Smooth muscle cell (in vitro differentiated cells): ENCODE measurements around the gene CNOT10. TPM values are rescaled to one million over a fixed set of nuclear protein-coding genes. Genes with fewer than 3 reads are reported as not detected.

Experiments used
- DNase-seq: peaks from one replicate; lab custom pipeline; 2025; ENCODE audit not compliant: unreplicated experiment; lab: John Stamatoyannopoulos, UW
- H2AFZ ChIP-seq: fragments of 200-600 bp; sonication (generic); 2 replicates; pipeline ENCODE4 v1.6.0; 2016; ENCODE audit warnings: antibody characterized with exemption, low read depth, mild to moderate bottlenecking
- H3F3A ChIP-seq: fragments of 200-600 bp; sonication (generic); 2 replicates; pipeline ENCODE4 v1.6.0; 2017; ENCODE audit warnings: antibody characterized with exemption, low read depth
- H3K27ac ChIP-seq: fragments of 200-600 bp; sonication (generic); 2 replicates; pipeline ENCODE4 v1.5.1; 2016; ENCODE audit warnings: low read depth, mild to moderate bottlenecking
- H3K27me3 ChIP-seq: fragments of 200-600 bp; sonication (generic); 2 replicates; pipeline ENCODE4 v1.6.1; 2016; ENCODE audit warnings: low read depth, mild to moderate bottlenecking
- H3K36me3 ChIP-seq: fragments of 200-600 bp; sonication (generic); 2 replicates; pipeline ENCODE4 v1.5.1; 2016; ENCODE audit warnings: low read depth
- H3K4me1 ChIP-seq: fragments of 200-600 bp; sonication (generic); 2 replicates; pipeline ENCODE4 v1.5.1; 2016; ENCODE audit warnings: low read depth
- H3K4me2 ChIP-seq: fragments of 200-600 bp; sonication (generic); 2 replicates; pipeline ENCODE4 v1.6.0; 2016; ENCODE audit warnings: mild to moderate bottlenecking
- H3K4me3 ChIP-seq: fragments of 200-600 bp; sonication (generic); 2 replicates; pipeline ENCODE4 v1.5.1; 2016; ENCODE audit warnings: mild to moderate bottlenecking
- H3K79me2 ChIP-seq: fragments of 200-600 bp; sonication (generic); 2 replicates; pipeline ENCODE4 v1.6.0; 2016; ENCODE audit warnings: low read depth, mild to moderate bottlenecking
- H3K9ac ChIP-seq: fragments of 200-600 bp; sonication (generic); 2 replicates; pipeline ENCODE4 v1.6.0; 2016; ENCODE audit warnings: low read depth
- H3K9me3 ChIP-seq: fragments of 200-600 bp; sonication (generic); replicated peaks from 2 replicates; pipeline ENCODE4 v1.5.1; 2016; ENCODE audit warnings: low read depth
- H4K20me1 ChIP-seq: fragments of 200-600 bp; sonication (generic); 2 replicates; pipeline ENCODE4 v1.6.0; 2016; ENCODE audit warnings: low read depth
- WGBS: methylation state at CpG from one replicate; pipeline ENCODE4 v1.1.7; 2016; ENCODE audit warnings: low lambda C conversion rate; 5-methylcytosine and 5-hydroxymethylcytosine counted together
- polyA plus RNA-seq: library from polyadenylated mRNA; unstranded; fragments of >200 nt; fragmentation: Nextera tagmentation; extraction: Ambion mirVana; gene quantifications from 2 replicates; pipeline ENCODE4 v1.2.1, GENCODE V29; 2016
- total RNA-seq: library from RNA; depleted of rRNA; stranded (reverse); fragments of >200 nt; gene quantifications from 2 replicates; pipeline ENCODE4 v1.2.3, GENCODE V29; 2014
- TF ChIP-seq, protein P1 (sequence below): fragments of 200-600 bp; sonication (generic); IDR thresholded peaks from 2 replicates; pipeline ENCODE4 v1.5.1; 2017; ENCODE audit warnings: borderline replicate concordance, mild to moderate bottlenecking, antibody characterized with exemption; ENCODE audit not compliant: insufficient read depth, poor library complexity, severe bottlenecking

Gene CNOT10
- total and polyA plus RNA-seq, 2 experiments from 2014 or later = 19.4 to 22.9 TPM

DNA sequence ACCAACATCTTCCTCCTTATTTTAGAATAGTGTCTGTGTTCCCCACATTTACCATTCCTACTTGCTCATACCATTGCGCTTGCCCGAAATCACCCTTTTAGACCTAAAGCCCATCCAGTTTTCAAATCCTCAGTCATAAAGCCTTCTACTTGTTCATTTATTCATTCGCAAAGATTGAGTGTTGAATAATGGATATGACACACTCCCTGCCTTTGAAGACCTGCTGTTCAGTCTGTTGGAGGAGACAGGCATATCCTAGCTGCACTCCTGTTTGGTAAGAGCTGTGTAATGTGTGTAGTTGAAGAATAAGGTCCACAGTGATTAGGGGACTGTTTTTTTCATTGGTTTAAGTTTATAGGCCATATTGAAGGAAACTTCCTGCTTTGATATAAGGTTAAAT lies 1.7 kb downstream of the CNOT10 start:
- no peak overlapping the region for H2AFZ ChIP-seq
- H3K9ac ChIP-seq = no peak overlapping the region
- peaks cover 14% of the 10 kb centered on the region for H4K20me1 ChIP-seq
- peaks cover 15% of the 10 kb centered on the region for H3K4me1 ChIP-seq
- no peak overlapping the region for H3K4me3 ChIP-seq
- WGBS = 92% methylated on average over 3 of the region's 3 CpGs
- peaks cover 55% of the 10 kb centered on the region for H3K79me2 ChIP-seq
- H3F3A ChIP-seq = peaks cover 5% of the 10 kb centered on the region
- H3K9me3 ChIP-seq = no peaks in the 10 kb centered on the region
- no peaks in the 10 kb centered on the region for H3K36me3 ChIP-seq
- no peak overlapping the region for H3K27ac ChIP-seq
- peak overlapping the region; percentile 91 for H3K4me2 ChIP-seq
- H3K27me3 ChIP-seq = no peaks in the 10 kb centered on the region
- TF ChIP-seq, protein P1, sequence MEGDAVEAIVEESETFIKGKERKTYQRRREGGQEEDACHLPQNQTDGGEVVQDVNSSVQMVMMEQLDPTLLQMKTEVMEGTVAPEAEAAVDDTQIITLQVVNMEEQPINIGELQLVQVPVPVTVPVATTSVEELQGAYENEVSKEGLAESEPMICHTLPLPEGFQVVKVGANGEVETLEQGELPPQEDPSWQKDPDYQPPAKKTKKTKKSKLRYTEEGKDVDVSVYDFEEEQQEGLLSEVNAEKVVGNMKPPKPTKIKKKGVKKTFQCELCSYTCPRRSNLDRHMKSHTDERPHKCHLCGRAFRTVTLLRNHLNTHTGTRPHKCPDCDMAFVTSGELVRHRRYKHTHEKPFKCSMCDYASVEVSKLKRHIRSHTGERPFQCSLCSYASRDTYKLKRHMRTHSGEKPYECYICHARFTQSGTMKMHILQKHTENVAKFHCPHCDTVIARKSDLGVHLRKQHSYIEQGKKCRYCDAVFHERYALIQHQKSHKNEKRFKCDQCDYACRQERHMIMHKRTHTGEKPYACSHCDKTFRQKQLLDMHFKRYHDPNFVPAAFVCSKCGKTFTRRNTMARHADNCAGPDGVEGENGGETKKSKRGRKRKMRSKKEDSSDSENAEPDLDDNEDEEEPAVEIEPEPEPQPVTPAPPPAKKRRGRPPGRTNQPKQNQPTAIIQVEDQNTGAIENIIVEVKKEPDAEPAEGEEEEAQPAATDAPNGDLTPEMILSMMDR = no peak
- no peak for DNase-seq

DNA sequence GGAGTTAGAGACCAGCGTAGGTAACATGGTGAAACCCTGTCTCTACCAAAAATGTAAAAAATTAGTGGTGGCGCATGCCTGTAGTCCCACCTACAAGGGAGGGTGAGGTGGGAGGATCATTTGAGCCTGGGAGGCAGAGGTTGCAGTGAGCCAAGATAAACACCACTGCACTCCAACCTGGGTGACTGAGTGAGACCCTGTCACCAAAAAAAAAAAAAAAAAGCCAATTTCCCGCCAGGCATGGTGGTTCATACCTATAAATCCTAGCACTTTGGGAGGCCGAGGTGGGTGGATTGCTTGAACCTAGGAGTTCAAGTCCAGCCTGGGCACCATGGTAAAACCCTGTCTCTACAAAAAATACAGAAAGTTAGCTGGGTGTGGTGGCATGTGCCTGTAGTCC lies 6.9 kb downstream of the CNOT10 start:
- Histone ChIP-seq H3K36me3 (no peaks in the 10 kb centered on the region), H3K9me3 (no peaks in the 10 kb centered on the region), H3F3A (no peaks in the 10 kb centered on the region), H3K27me3 (no peaks in the 10 kb centered on the region), H3K4me3 (no peak overlapping the region), H3K79me2 (peaks cover 68% of the 10 kb centered on the region), H3K4me1 (peaks cover under 1% of the 10 kb centered on the region), H3K9ac (no peak overlapping the region), H2AFZ (no peak overlapping the region), H3K27ac (no peak overlapping the region), H3K4me2 (no peak overlapping the region), H4K20me1 (peaks cover 39% of the 10 kb centered on the region)
- DNase-seq = no peak
- TF ChIP-seq, protein P1 = no peak
- WGBS = 78% methylated on average over 4 of the region's 4 CpGs

DNA sequence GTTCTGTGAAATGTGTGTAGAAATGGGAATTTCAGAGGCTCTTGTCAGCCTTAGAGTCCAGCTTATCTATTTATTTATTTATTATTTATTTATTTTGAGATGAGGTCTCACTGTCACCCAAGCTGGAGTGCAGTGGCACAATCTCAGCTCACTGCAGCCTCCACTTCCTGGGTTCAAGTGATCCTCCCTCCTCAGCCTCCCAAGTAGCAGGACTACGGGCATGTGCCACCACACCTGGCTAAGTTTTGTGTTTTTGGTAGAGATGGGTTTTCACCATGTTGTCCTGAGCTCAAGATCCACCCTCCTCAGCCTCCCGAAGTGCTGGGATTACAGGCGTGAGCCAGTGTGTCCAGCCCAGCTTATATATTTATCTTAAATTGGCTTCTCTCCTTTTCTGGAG lies 11.5 kb downstream of the CNOT10 start:
- TF ChIP-seq, protein P1 = no peak
- Histone ChIP-seq H3K9ac (no peak overlapping the region), H2AFZ (no peak overlapping the region), H3K9me3 (no peaks in the 10 kb centered on the region), H3K36me3 (no peaks in the 10 kb centered on the region), H4K20me1 (peaks cover 62% of the 10 kb centered on the region), H3K27ac (no peak overlapping the region), H3K27me3 (no peaks in the 10 kb centered on the region), H3K4me3 (no peak overlapping the region), H3K4me2 (no peak overlapping the region), H3K4me1 (no peaks in the 10 kb centered on the region), H3K79me2 (peaks cover 60% of the 10 kb centered on the region), H3F3A (peaks cover 5% of the 10 kb centered on the region)
- 99% methylated on average over 3 of the region's 3 CpGs for WGBS
- no peak for DNase-seq

DNA sequence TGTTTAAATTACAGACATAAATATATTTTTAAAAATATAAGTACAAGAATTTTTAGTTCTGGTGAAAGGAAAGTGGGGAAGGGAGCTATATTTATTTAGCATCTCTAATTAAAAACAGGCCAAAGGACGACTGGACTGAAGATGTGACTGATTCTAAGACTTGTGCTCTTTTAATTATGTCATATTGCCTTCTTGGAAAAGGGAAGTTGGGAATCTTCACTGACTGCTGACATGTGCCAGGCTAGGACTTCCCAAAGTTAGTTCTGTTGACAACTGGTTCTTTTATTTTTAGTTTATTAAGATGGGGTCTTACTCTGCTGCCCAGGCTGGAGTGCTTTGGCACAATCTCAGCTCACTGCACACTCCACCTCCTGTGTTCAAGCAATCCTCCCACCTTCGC lies 13.5 kb downstream of the CNOT10 start:
- Histone ChIP-seq H3K4me1 (no peaks in the 10 kb centered on the region), H3K27ac (no peak overlapping the region), H3K4me3 (no peak overlapping the region), H3F3A (peaks cover 5% of the 10 kb centered on the region), H4K20me1 (peaks cover 49% of the 10 kb centered on the region), H3K9ac (no peak overlapping the region), H3K36me3 (no peaks in the 10 kb centered on the region), H3K4me2 (no peak overlapping the region), H3K9me3 (no peaks in the 10 kb centered on the region), H3K79me2 (peaks cover 53% of the 10 kb centered on the region), H2AFZ (no peak overlapping the region), H3K27me3 (no peaks in the 10 kb centered on the region)
- TF ChIP-seq, protein P1 = no peak
- no peak for DNase-seq
- WGBS = 92% methylated on average over 2 of the region's 2 CpGs
